H1 (cell line): ENCODE results near the gene CLEC1B.

Source experiments
- EZH2 ChIP-seq: fragments of 200-600 bp; sonication (generic); IDR thresholded peaks from 2 replicates; pipeline ENCODE4 v1.7.1; 2012; ENCODE audit warnings: low read depth, mild to moderate bottlenecking, moderate library complexity, low read length, inconsistent platforms; ENCODE audit not compliant: severe bottlenecking
- POLR2A ChIP-seq, 2 experiments: IDR thresholded peaks; 1 replicate in 1 of 2; 2 replicates in 1 of 2; pipeline ENCODE4 v1.6.1; 2011; ENCODE audit warnings: low read depth in 2 of 2, low read length in 2 of 2, mild to moderate bottlenecking in 2 of 2; ENCODE audit errors: control extremely low read depth in 1 of 2
- POLR2AphosphoS5 ChIP-seq: IDR thresholded peaks from 2 replicates; pipeline ENCODE4 v1.6.1; 2011; ENCODE audit warnings: low read depth, low read length
- TF ChIP-seq, protein P1 (sequence below), 3 experiments: IDR thresholded peaks; 1 replicate in 2 of 3; 2 replicates in 1 of 3; pipeline versions ENCODE4 v1.5.1 to v1.6.1; 2011; ENCODE audit warnings: low read length in 3 of 3, mild to moderate bottlenecking in 3 of 3, inconsistent platforms in 2 of 3, low read depth in 1 of 3, moderate library complexity in 1 of 3; ENCODE audit not compliant: insufficient read depth in 1 of 3; ENCODE audit errors: control extremely low read depth in 1 of 3

GRCh38 chr12:10027311-10027710, 28.4 kb upstream of the CLEC1B start:
- TF ChIP-seq, protein P1, sequence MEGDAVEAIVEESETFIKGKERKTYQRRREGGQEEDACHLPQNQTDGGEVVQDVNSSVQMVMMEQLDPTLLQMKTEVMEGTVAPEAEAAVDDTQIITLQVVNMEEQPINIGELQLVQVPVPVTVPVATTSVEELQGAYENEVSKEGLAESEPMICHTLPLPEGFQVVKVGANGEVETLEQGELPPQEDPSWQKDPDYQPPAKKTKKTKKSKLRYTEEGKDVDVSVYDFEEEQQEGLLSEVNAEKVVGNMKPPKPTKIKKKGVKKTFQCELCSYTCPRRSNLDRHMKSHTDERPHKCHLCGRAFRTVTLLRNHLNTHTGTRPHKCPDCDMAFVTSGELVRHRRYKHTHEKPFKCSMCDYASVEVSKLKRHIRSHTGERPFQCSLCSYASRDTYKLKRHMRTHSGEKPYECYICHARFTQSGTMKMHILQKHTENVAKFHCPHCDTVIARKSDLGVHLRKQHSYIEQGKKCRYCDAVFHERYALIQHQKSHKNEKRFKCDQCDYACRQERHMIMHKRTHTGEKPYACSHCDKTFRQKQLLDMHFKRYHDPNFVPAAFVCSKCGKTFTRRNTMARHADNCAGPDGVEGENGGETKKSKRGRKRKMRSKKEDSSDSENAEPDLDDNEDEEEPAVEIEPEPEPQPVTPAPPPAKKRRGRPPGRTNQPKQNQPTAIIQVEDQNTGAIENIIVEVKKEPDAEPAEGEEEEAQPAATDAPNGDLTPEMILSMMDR (IDR thresholded peaks at IDR 0.05; ENCODE audit: control extremely low read depth in 1 of 3, insufficient read depth in 1 of 3, low read depth in 1 of 3, low read length in 3 of 3), result no peak
- TF ChIP-seq POLR2A (IDR thresholded peaks at IDR 0.05; ENCODE audit: control extremely low read depth in 1 of 2, low read depth in 2 of 2, low read length in 2 of 2), result no peak
- no peak for TF ChIP-seq POLR2AphosphoS5
- TF ChIP-seq EZH2, result no peak
